Prostate gland (tissue), 2 donors: ENCODE data around the gene SUGCT. TPM values are rescaled to one million over a fixed set of nuclear protein-coding genes. Genes with fewer than 3 reads are reported as not detected.
"Not testable (repeated sequence)": the region's sequence is repeated elsewhere in the genome, so short reads cannot be mapped to it uniquely, and the experiment has no call there.

ENCODE experiments used
- DNase-seq: peaks from one replicate; pipeline ENCODE4 v3.0.0-alpha.2; 2019; ENCODE audit warnings: low spot score
- H3K27ac ChIP-seq, 2 donors: fragments of 200-600 bp; sonication (generic); 2 replicates each; pipeline ENCODE4 v1.5.1; 2017 to 2019
- H3K27me3 ChIP-seq: fragments of 200-600 bp; sonication (generic); replicated peaks from 2 replicates; pipeline ENCODE4 v1.5.1; 2019; ENCODE audit not compliant: insufficient read depth
- H3K36me3 ChIP-seq, 2 donors: fragments of 200-600 bp; sonication (generic); 1 replicate in 1 of 2; 2 replicates in 1 of 2; pipeline versions ENCODE4 v1.5.1 to v1.8.1; 2017 to 2019
- H3K4me1 ChIP-seq: fragments of 200-600 bp; sonication (generic); replicated peaks from 2 replicates; pipeline ENCODE4 v1.5.1; 2019
- H3K4me3 ChIP-seq, 2 donors: fragments of 200-600 bp; sonication (generic); 2 replicates each; pipeline ENCODE4 v1.5.1; 2017 to 2019
- H3K9me3 ChIP-seq: fragments of 200-600 bp; sonication (generic); 2 replicates; pipeline ENCODE4 v1.5.1; 2017
- CTCF ChIP-seq, 4 experiments: fragments of 200-600 bp in 2 of 4; fragments of 450-650 bp in 2 of 4; sonication (generic) in 2 of 4; IDR thresholded peaks; 1 replicate in 3 of 4; 2 replicates in 1 of 4; pipeline ENCODE4 v1.5.1; 2016 to 2019; ENCODE audit warnings: antibody characterized with exemption in 4 of 4, mild to moderate bottlenecking in 2 of 4, moderate library complexity in 2 of 4
- POLR2A ChIP-seq: fragments of 450-650 bp; IDR thresholded peaks from one replicate; pipeline ENCODE4 v1.6.1; 2016; ENCODE audit warnings: antibody characterized with exemption, mild to moderate bottlenecking
- POLR2AphosphoS5 ChIP-seq: sonication (generic); formaldehyde crosslinking; IDR thresholded peaks from one replicate; pipeline ENCODE4 v1.6.1; 2017; ENCODE audit warnings: antibody characterized with exemption
- WGBS: methylation state at CpG from one replicate; pipeline ENCODE4 v1.1.5; 2018; 5-methylcytosine and 5-hydroxymethylcytosine counted together
- intact Hi-C: fragments of 100-400 bp; cut with DNase I; formaldehyde crosslinking; loops from one replicate; pipeline ENCODE4 v1.14.2; 2022
- total RNA-seq, 2 donors: library from RNA; depleted of rRNA; stranded (reverse); fragments of >200 nt; gene quantifications; one replicate each; pipeline ENCODE4 v1.1.0, GENCODE V29; 2016

Gene SUGCT
- total RNA-seq, 2 donors from 2014 or later, result 2.2 to 3.2 TPM

GRCh38 chr7:40205992-40206391, 71.2 kb downstream of the SUGCT start:
- H3K36me3 ChIP-seq, result no peaks in the 10 kb centered on the region
- no peaks in the 10 kb centered on the region for H3K27me3 ChIP-seq
- H3K4me3 ChIP-seq, result no peak overlapping the region
- no peak overlapping the region for H3K27ac ChIP-seq
- intact Hi-C loops, result no loop called here
- DNase-seq, result no peak
- no peaks in the 10 kb centered on the region for H3K9me3 ChIP-seq
- no peak for TF ChIP-seq POLR2A
- no peak for TF ChIP-seq POLR2AphosphoS5
- no peak for TF ChIP-seq CTCF (IDR thresholded peaks at IDR 0.05)
- 64% methylated on average over 2 of the region's 2 CpGs for WGBS
- H3K4me1 ChIP-seq, result no peaks in the 10 kb centered on the region

- Histone ChIP-seq H3K4me3 (no peak overlapping the region), H3K27ac (no peak overlapping the region), H3K36me3 (no peaks in the 10 kb centered on the region), H3K9me3 (no peaks in the 10 kb centered on the region), H3K27me3 (no peaks in the 10 kb centered on the region), H3K4me1 (no peaks in the 10 kb centered on the region)
- 95% methylated on average over 5 of the region's 5 CpGs for WGBS
- no peak for TF ChIP-seq POLR2AphosphoS5
- TF ChIP-seq CTCF (IDR thresholded peaks at IDR 0.05), result no peak
- no peak for TF ChIP-seq POLR2A
- no peak for DNase-seq
- intact Hi-C loops, result no loop called here
Observed at GRCh38 chr7:40211276-40212003, 76.6 kb downstream of the SUGCT start.

GRCh38 chr7:40213291-40213690, 78.5 kb downstream of the SUGCT start:
- Histone ChIP-seq H3K9me3 (no peaks in the 10 kb centered on the region), H3K27me3 (no peaks in the 10 kb centered on the region), H3K36me3 (no peaks in the 10 kb centered on the region), H3K27ac (no peak overlapping the region), H3K4me1 (no peaks in the 10 kb centered on the region), H3K4me3 (no peak overlapping the region)
- DNase-seq, result no peak
- TF ChIP-seq CTCF (IDR thresholded peaks at IDR 0.05) (no peak), POLR2AphosphoS5 (no peak), POLR2A (no peak)
- WGBS, result 81% methylated on average over 2 of the region's 2 CpGs
- intact Hi-C loops, result no loop called here

GRCh38 chr7:40213856-40214255, 79.1 kb downstream of the SUGCT start:
- H3K27me3 ChIP-seq, result no peaks in the 10 kb centered on the region
- 91% methylated on average over 3 of the region's 3 CpGs for WGBS
- H3K9me3 ChIP-seq, result no peaks in the 10 kb centered on the region
- no peaks in the 10 kb centered on the region for H3K36me3 ChIP-seq
- no peak for DNase-seq
- TF ChIP-seq POLR2A (no peak), CTCF (IDR thresholded peaks at IDR 0.05) (no peak), POLR2AphosphoS5 (no peak)
- no peaks in the 10 kb centered on the region for H3K4me1 ChIP-seq
- H3K27ac ChIP-seq, result no peak overlapping the region
- no peak overlapping the region for H3K4me3 ChIP-seq
- intact Hi-C loops, result no loop called here

- H3K4me3 ChIP-seq, H3K9me3 ChIP-seq, H3K27ac ChIP-seq, H3K4me1 ChIP-seq, H3K36me3 ChIP-seq, DNase-seq, H3K27me3 ChIP-seq, intact Hi-C loops: not testable (repeated sequence)
- 95% methylated on average over 7 of the region's 7 CpGs for whole genome bisulfite sequencing
Observed at GRCh38 chr7:40218612-40219011, 83.8 kb downstream of the SUGCT start.
